Mesodermal cell (in vitro differentiated cells): ENCODE data around the gene DNM2.

Source experiments
- H3K27ac ChIP-seq: 2 replicates; pipeline ENCODE4 v1.7.0; 2013; ENCODE audit warnings: mild to moderate bottlenecking, low read depth, low read length, moderate library complexity; ENCODE audit not compliant: severe bottlenecking
- H3K36me3 ChIP-seq: 2 replicates; pipeline ENCODE4 v1.7.1; 2013; ENCODE audit warnings: mild to moderate bottlenecking, low read length, moderate library complexity; ENCODE audit not compliant: control insufficient read depth, insufficient read depth
- H3K4me1 ChIP-seq: one replicate; pipeline ENCODE4 v1.7.1; 2013; ENCODE audit warnings: mild to moderate bottlenecking, low read length; ENCODE audit not compliant: insufficient read depth, control insufficient read depth, poor library complexity, severe bottlenecking
- H3K4me3 ChIP-seq: 2 replicates; pipeline ENCODE4 v1.7.0; 2013; ENCODE audit warnings: low read length, control low read depth, mild to moderate bottlenecking; ENCODE audit not compliant: insufficient read depth, poor library complexity, severe bottlenecking; ENCODE audit errors: extremely low read depth
- H3K9me3 ChIP-seq: 2 replicates; pipeline ENCODE4 v1.7.1; 2013; ENCODE audit warnings: mild to moderate bottlenecking, low read length, moderate library complexity; ENCODE audit not compliant: control insufficient read depth
- WGBS, 2 experiments: methylation state at CpG; one replicate each; pipeline ENCODE4 v1.1.5; 2013; ENCODE audit warnings: missing lambda C conversion rate in 2 of 2; ENCODE audit not compliant: insufficient coverage in 2 of 2; 5-methylcytosine and 5-hydroxymethylcytosine counted together

Gene DNM2

GRCh38 chr19:10817291-10818038 lies 99.6 kb downstream of the DNM2 start:
- no peak overlapping the region for H3K4me3 ChIP-seq
- no peaks in the 10 kb centered on the region for H3K9me3 ChIP-seq
- WGBS, 2 experiments, result 95 to 96% methylated on average over 28 to 42 of the region's 42 CpGs
- peaks cover 21% of the 10 kb centered on the region for H3K4me1 ChIP-seq
- H3K36me3 ChIP-seq, result peaks cover 82% of the 10 kb centered on the region
- peak overlapping the region; percentile 23 for H3K27ac ChIP-seq

GRCh38 chr19:10818301-10819123 lies 100.6 kb downstream of the DNM2 start:
- Histone ChIP-seq H3K36me3 (peaks cover 78% of the 10 kb centered on the region), H3K27ac (no peak overlapping the region), H3K4me3 (no peak overlapping the region), H3K4me1 (peaks cover 14% of the 10 kb centered on the region), H3K9me3 (no peaks in the 10 kb centered on the region)
- 92 to 97% methylated on average over 15 to 18 of the region's 19 CpGs for WGBS, 2 experiments

DNA sequence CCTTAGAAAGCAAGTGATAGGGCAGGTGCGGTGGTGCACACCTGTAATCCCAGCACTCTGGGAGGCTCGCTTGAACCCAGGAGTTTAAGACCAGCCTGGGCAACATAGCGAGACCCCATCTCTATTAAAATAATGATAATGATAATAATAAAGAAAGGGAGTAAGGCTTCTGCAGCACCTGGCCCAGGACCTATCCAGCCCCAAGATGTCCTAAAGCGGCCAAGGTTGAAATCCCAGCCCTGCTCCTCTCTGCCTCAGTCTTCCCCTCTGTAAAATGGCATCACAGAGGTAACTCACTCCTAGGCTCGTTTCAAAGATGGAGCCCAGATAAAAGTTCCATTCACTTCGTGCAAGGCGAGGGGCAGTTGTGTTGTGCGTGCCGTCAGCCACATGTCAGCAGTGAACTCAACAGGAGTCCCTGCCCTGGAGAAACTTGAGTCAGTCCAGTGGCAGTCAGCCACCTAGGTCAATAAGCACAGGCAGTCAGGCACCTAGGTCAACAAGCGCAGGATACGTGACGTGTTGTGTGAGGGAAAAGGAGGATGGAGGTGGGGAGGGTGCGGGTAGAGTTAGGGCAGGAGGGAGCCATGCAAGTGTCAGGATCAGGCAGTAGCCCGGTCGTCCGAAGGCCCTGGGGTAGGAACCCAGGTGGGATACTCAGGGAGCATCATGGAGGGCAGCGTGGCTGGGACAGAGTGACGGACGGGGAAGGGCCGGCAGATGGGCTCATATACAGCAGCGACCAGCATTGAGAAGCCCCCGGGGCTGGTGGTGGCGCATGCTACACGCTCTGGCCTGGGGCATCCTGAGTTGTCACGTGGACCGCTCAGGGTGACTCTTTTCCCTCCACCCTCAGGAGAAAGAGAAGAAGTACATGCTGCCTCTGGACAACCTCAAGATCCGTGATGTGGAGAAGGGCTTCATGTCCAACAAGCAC lies 101.5 kb downstream of the DNM2 start:
- no peak overlapping the region for H3K27ac ChIP-seq
- 97 to 98% methylated on average over 23 of the region's 27 CpGs for WGBS, 2 experiments
- peaks cover 79% of the 10 kb centered on the region for H3K36me3 ChIP-seq
- H3K9me3 ChIP-seq, result no peaks in the 10 kb centered on the region
- H3K4me3 ChIP-seq, result no peak overlapping the region
- peaks cover 14% of the 10 kb centered on the region for H3K4me1 ChIP-seq

GRCh38 chr19:10820173-10820572 lies 102.3 kb downstream of the DNM2 start:
- Histone ChIP-seq H3K36me3 (peaks cover 79% of the 10 kb centered on the region), H3K4me1 (peaks cover 14% of the 10 kb centered on the region), H3K9me3 (no peaks in the 10 kb centered on the region), H3K27ac (no peak overlapping the region), H3K4me3 (no peak overlapping the region)
- WGBS, 2 experiments, result 94 to 98% methylated on average over 5 to 7 of the region's 7 CpGs

- H3K4me3 ChIP-seq, result no peak overlapping the region
- no peaks in the 10 kb centered on the region for H3K9me3 ChIP-seq
- 98 to 99% methylated on average over 10 to 12 of the region's 12 CpGs for WGBS, 2 experiments
- no peak overlapping the region for H3K27ac ChIP-seq
- no peaks in the 10 kb centered on the region for H3K4me1 ChIP-seq
- H3K36me3 ChIP-seq, result peaks cover 73% of the 10 kb centered on the region
These were observed 105.8 kb downstream of the DNM2 start for GRCh38 chr19:10823690-10824089.

DNA sequence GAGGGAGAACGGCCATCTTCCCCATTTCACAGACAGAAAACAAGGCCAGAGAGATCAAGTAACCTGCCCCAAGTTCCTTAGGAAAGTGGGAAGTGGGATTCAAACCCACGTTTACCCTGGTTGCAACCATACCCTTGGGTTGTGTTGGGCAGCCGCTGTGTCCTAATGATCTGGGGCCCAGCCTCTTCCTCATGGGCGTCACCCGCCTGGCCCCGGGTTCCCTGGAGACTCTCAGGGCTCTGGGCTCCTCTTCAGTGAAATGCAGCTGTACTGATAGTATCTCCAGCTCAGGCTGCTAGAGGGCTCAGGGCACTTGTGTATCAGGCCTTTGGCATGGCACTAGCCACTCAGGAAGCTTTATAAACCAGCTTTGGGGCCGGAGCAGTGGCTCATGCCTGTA lies 108.4 kb downstream of the DNM2 start:
- H3K9me3 ChIP-seq, result no peaks in the 10 kb centered on the region
- no peak overlapping the region for H3K4me3 ChIP-seq
- 93 to 94% methylated on average over 6 to 7 of the region's 7 CpGs for WGBS, 2 experiments
- H3K4me1 ChIP-seq, result no peaks in the 10 kb centered on the region
- peaks cover 70% of the 10 kb centered on the region for H3K36me3 ChIP-seq
- H3K27ac ChIP-seq, result no peak overlapping the region

DNA sequence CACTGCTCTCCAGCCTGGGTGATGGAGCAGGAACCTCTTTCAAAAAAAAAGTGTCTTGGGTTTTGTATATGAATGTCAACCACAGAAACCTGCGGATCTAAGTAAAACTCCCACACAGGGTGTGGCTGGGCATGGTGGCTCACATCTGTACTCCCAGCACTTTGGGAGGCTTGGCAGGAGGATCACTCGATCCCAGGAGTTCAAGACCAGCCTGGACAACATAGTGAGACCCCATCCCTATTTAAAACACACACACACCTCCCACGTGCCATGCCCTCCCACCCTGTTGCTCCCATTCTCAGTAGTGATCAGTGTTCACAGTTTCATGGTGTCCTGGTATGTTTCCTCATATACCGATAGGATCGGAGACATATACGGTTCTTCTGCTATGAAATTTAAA lies 109.0 kb downstream of the DNM2 start:
- 100% methylated on average over 5 to 6 of the region's 6 CpGs for WGBS, 2 experiments

GRCh38 chr19:10828981-10829821 lies 111.3 kb downstream of the DNM2 start:
- Histone ChIP-seq H3K36me3 (peaks cover 70% of the 10 kb centered on the region), H3K27ac (peak overlapping the region; percentile 29), H3K4me3 (no peak overlapping the region), H3K9me3 (no peaks in the 10 kb centered on the region), H3K4me1 (no peaks in the 10 kb centered on the region)
- WGBS, 2 experiments, result 96 to 97% methylated on average over 26 of the region's 26 CpGs

More for the DNA sequence above, 109.0 kb downstream of the DNM2 start:
- H3K9me3 ChIP-seq, result no peaks in the 10 kb centered on the region
- H3K4me1 ChIP-seq, result no peaks in the 10 kb centered on the region
- H3K27ac ChIP-seq, result no peak overlapping the region
- H3K36me3 ChIP-seq, result peaks cover 65% of the 10 kb centered on the region
- H3K4me3 ChIP-seq, result no peak overlapping the region

DNA sequence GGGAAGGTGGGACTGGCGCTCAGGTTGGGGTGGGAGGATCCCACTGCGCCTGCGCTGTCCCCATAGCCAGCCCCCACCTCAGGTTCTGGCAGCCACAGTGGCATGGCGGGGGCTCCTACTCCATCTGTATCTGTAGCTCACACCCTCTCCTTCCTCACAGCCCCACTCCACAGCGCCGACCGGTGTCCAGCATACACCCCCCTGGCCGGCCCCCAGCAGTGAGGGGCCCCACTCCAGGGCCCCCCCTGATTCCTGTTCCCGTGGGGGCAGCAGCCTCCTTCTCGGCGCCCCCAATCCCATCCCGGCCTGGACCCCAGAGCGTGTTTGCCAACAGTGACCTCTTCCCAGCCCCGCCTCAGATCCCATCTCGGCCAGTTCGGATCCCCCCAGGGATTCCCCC lies 112.1 kb downstream of the DNM2 start:
- Histone ChIP-seq H3K27ac (peak overlapping the region; percentile 29), H3K36me3 (peaks cover 69% of the 10 kb centered on the region), H3K4me1 (no peaks in the 10 kb centered on the region), H3K4me3 (no peak overlapping the region), H3K9me3 (no peaks in the 10 kb centered on the region)
- WGBS, 2 experiments, result 94 to 98% methylated on average over 6 to 10 of the region's 16 CpGs

DNA sequence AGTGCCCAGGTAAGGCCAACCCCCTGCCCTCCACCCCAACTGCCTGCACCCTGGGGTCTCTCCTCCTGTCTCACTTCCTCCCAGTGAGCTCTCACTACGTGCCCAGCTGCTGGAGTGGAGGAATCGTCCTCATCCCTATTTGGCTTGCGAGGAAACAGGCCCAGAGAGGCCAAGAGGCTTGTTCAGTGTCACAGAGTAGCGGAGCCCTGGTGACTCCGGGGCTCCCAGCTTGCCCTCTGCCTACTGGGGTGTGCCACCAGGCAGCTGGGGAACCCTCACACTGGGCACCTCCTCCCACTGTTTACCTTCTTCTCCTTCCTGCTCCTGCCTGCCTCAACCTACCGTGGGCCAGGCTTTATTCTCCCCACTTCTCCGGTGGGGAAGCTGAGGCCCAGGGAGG lies 112.5 kb downstream of the DNM2 start:
- Histone ChIP-seq H3K27ac (no peak overlapping the region), H3K4me1 (no peaks in the 10 kb centered on the region), H3K9me3 (no peaks in the 10 kb centered on the region), H3K36me3 (peaks cover 70% of the 10 kb centered on the region), H3K4me3 (no peak overlapping the region)
- WGBS, 2 experiments, result 92 to 100% methylated on average over 2 to 4 of the region's 7 CpGs
